Astrocyte (in vitro differentiated cells and primary cell): Measurements from ENCODE around the gene C14orf119.

Source experiments
- CTCF ChIP-seq: IDR thresholded peaks from 2 replicates; pipeline ENCODE4 v1.5.1; 2011; ENCODE audit warnings: low read depth, mild to moderate bottlenecking, inconsistent platforms, low read length, moderate library complexity; ENCODE audit not compliant: insufficient read depth
- EZH2 ChIP-seq: IDR thresholded peaks from 2 replicates; pipeline ENCODE4 v1.6.1; 2012; ENCODE audit warnings: mild to moderate bottlenecking, low read length, inconsistent platforms; ENCODE audit not compliant: insufficient read depth

- TF ChIP-seq CTCF, result no peak
- no peak for TF ChIP-seq EZH2
Measured at GRCh38 chr14:23047751-23048693, 47.3 kb upstream of the C14orf119 start.
